Measurements from ENCODE around the gene RANBP3. TPM values are rescaled to one million over a fixed set of nuclear protein-coding genes. Genes with fewer than 3 reads are reported as not detected.
"Not testable (repeated sequence)": the region's sequence is repeated elsewhere in the genome, so short reads cannot be mapped to it uniquely, and the experiment has no call there.

Gene RANBP3
- total and polyA plus RNA-seq, 12 donors = 55.0 to 179 (median 81.1) TPM

- H3K9me3 ChIP-seq (replicated peaks in 1 of 3) = no peaks in the 10 kb centered on the region
- WGBS, 4 donors = 36 to 61% (median 41%) methylated on average over 5 to 6 of the region's 6 CpGs
- H3K27me3 ChIP-seq = no peaks in the 10 kb centered on the region
- no peak for TF ChIP-seq POLR2A (IDR thresholded peaks at IDR 0.05)
- TF ChIP-seq, protein P1, sequence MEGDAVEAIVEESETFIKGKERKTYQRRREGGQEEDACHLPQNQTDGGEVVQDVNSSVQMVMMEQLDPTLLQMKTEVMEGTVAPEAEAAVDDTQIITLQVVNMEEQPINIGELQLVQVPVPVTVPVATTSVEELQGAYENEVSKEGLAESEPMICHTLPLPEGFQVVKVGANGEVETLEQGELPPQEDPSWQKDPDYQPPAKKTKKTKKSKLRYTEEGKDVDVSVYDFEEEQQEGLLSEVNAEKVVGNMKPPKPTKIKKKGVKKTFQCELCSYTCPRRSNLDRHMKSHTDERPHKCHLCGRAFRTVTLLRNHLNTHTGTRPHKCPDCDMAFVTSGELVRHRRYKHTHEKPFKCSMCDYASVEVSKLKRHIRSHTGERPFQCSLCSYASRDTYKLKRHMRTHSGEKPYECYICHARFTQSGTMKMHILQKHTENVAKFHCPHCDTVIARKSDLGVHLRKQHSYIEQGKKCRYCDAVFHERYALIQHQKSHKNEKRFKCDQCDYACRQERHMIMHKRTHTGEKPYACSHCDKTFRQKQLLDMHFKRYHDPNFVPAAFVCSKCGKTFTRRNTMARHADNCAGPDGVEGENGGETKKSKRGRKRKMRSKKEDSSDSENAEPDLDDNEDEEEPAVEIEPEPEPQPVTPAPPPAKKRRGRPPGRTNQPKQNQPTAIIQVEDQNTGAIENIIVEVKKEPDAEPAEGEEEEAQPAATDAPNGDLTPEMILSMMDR (IDR thresholded peaks at IDR 0.05) = no peak
- no peaks in the 10 kb centered on the region for H3K36me3 ChIP-seq (replicated peaks in 1 of 2)
- intact Hi-C loops (cut with DNase I) = no loop called here
- no peak for DNase-seq
- no peak overlapping the region for H3K4me3 ChIP-seq
- no peak overlapping the region for H3K27ac ChIP-seq
- peaks cover 5 to 11% of the 10 kb centered on the region in 2 donors for H3K4me1 ChIP-seq (replicated peaks in 1 of 2)
These were observed 97.7 kb downstream of the RANBP3 start for GRCh38 chr19:5880196-5880595.

GRCh38 chr19:5877882-5878281 is 100.1 kb downstream of the RANBP3 start:
- Histone ChIP-seq H3K27me3 (no peaks in the 10 kb centered on the region), H3K27ac (no peak overlapping the region), H3K4me3 (no peak overlapping the region), H3K9me3 (replicated peaks in 1 of 3) (no peaks in the 10 kb centered on the region), H3K4me1 (replicated peaks in 1 of 2) (peaks cover 5 to 11% of the 10 kb centered on the region in 2 donors), H3K36me3 (replicated peaks in 1 of 2) (no peaks in the 10 kb centered on the region)
- DNase-seq = no peak
- intact Hi-C loops (cut with DNase I) = no loop called here
- TF ChIP-seq, protein P1 (IDR thresholded peaks at IDR 0.05) = no peak
- TF ChIP-seq POLR2A (IDR thresholded peaks at IDR 0.05) = no peak
- whole genome bisulfite sequencing, 4 donors = 80 to 90% (median 85%) methylated on average over 7 to 9 of the region's 9 CpGs

GRCh38 chr19:5877427-5877826 is 100.5 kb downstream of the RANBP3 start:
- WGBS, 4 donors = 72 to 79% (median 75%) methylated on average over 6 to 8 of the region's 8 CpGs; no CpG with 5 or more reads in 1 of the 4 donors
- TF ChIP-seq, protein P1 (IDR thresholded peaks at IDR 0.05) = no peak
- no peak for TF ChIP-seq POLR2A (IDR thresholded peaks at IDR 0.05)
- H3K4me1 ChIP-seq (replicated peaks in 1 of 2) = peaks cover 5 to 11% of the 10 kb centered on the region in 2 donors
- no peaks in the 10 kb centered on the region for H3K9me3 ChIP-seq (replicated peaks in 1 of 3)
- no peaks in the 10 kb centered on the region for H3K36me3 ChIP-seq (replicated peaks in 1 of 2)
- H3K4me3 ChIP-seq = no peak overlapping the region
- intact Hi-C loops (cut with DNase I) = no loop called here
- no peaks in the 10 kb centered on the region for H3K27me3 ChIP-seq
- DNase-seq = no peak
- H3K27ac ChIP-seq = no peak overlapping the region

GRCh38 chr19:5874496-5874895 is 103.4 kb downstream of the RANBP3 start:
- H3K27ac ChIP-seq; H3K4me1 ChIP-seq (replicated peaks in 1 of 2); H3K4me3 ChIP-seq; H3K27me3 ChIP-seq; intact Hi-C loops (cut with DNase I); H3K36me3 ChIP-seq (replicated peaks in 1 of 2); H3K9me3 ChIP-seq (replicated peaks in 1 of 3); DNase-seq: not testable (repeated sequence)
- 67 to 84% (median 75%) methylated on average over 6 to 7 of the region's 7 CpGs for WGBS, 4 donors

- TF ChIP-seq, protein P1 (IDR thresholded peaks at IDR 0.05) = no peak
- TF ChIP-seq POLR2A (IDR thresholded peaks at IDR 0.05) = no peak
- Histone ChIP-seq H3K27ac (no peak overlapping the region), H3K27me3 (no peaks in the 10 kb centered on the region), H3K4me1 (replicated peaks in 1 of 2) (no peaks in the 10 kb centered on the region), H3K36me3 (replicated peaks in 1 of 2) (no peaks in the 10 kb centered on the region), H3K9me3 (replicated peaks in 1 of 3) (no peaks in the 10 kb centered on the region), H3K4me3 (no peak overlapping the region)
- WGBS, 4 donors = 93 to 95% (median 94%) methylated on average over 10 to 12 of the region's 12 CpGs
- intact Hi-C loops (cut with DNase I) = no loop called here
- DNase-seq = no peak
These were observed 104.2 kb downstream of the RANBP3 start for GRCh38 chr19:5873617-5874199.

Measured in adrenal gland (tissue), 12 donors.